Measurements from ENCODE around the gene SLC25A39. TPM values are rescaled to one million over a fixed set of nuclear protein-coding genes. Genes with fewer than 3 reads are reported as not detected.
"Not testable (repeated sequence)": the region's sequence is repeated elsewhere in the genome, so short reads cannot be mapped to it uniquely, and the experiment has no call there.

The SLC25A39 gene
- total and polyA plus RNA-seq, 4 donors: 59.9 to 128 (median 102) TPM

- no peaks in the 10 kb centered on the region for H3K9me3 ChIP-seq (ENCODE audit: control insufficient read depth, insufficient read depth, low read length)
- peaks cover 52% of the 10 kb centered on the region for H3K36me3 ChIP-seq (ENCODE audit: control insufficient read depth, insufficient read depth, low read length)
- H3K27ac ChIP-seq (ENCODE audit: low read depth, low read length): no peak overlapping the region
- no peaks in the 10 kb centered on the region for H3K27me3 ChIP-seq (ENCODE audit: control insufficient read depth, insufficient read depth, low read length)
- no peak overlapping the region for H3K4me3 ChIP-seq (ENCODE audit: low read depth, low read length)
- H3K4me1 ChIP-seq (ENCODE audit: control insufficient read depth, insufficient read depth, low read length): peaks cover 46% of the 10 kb centered on the region
- 92% methylated on average over 7 of the region's 9 CpGs for WGBS (ENCODE audit: insufficient coverage)
- no peak for DNase-seq (ENCODE audit: low read depth in 4 of 6, low spot score in 6 of 6)
These were observed 23.8 kb upstream of the SLC25A39 start for GRCh38 chr17:44348234-44348987.

- 77% methylated on average over 5 of the region's 18 CpGs for WGBS (ENCODE audit: insufficient coverage)
- Histone ChIP-seq H3K36me3 (ENCODE audit: control insufficient read depth, insufficient read depth, low read length) (peaks cover 42% of the 10 kb centered on the region), H3K4me1 (ENCODE audit: control insufficient read depth, insufficient read depth, low read length) (peaks cover 36% of the 10 kb centered on the region)
- not testable (repeated sequence) for DNase-seq (ENCODE audit: low read depth in 4 of 6, low spot score in 6 of 6); H3K4me3 ChIP-seq (ENCODE audit: low read depth, low read length); H3K9me3 ChIP-seq (ENCODE audit: control insufficient read depth, insufficient read depth, low read length); H3K27me3 ChIP-seq (ENCODE audit: control insufficient read depth, insufficient read depth, low read length); H3K27ac ChIP-seq (ENCODE audit: low read depth, low read length)
These were observed 22.8 kb upstream of the SLC25A39 start for GRCh38 chr17:44347206-44348055.

- Histone ChIP-seq H3K4me3 (ENCODE audit: low read depth, low read length) (peak overlapping the region; percentile 89), H3K27me3 (ENCODE audit: control insufficient read depth, insufficient read depth, low read length) (peaks cover 3% of the 10 kb centered on the region), H3K27ac (ENCODE audit: low read depth, low read length) (peak overlapping the region; percentile 83), H3K4me1 (ENCODE audit: control insufficient read depth, insufficient read depth, low read length) (peaks cover 30% of the 10 kb centered on the region), H3K36me3 (ENCODE audit: control insufficient read depth, insufficient read depth, low read length) (peaks cover 30% of the 10 kb centered on the region), H3K9me3 (ENCODE audit: control insufficient read depth, insufficient read depth, low read length) (no peaks in the 10 kb centered on the region)
- WGBS (ENCODE audit: insufficient coverage): 65% methylated on average over 12 of the region's 13 CpGs
- no peak for DNase-seq (ENCODE audit: low read depth in 4 of 6, low spot score in 6 of 6)
These were observed 21.6 kb upstream of the SLC25A39 start for GRCh38 chr17:44346064-44346844.

- H3K9me3 ChIP-seq (ENCODE audit: control insufficient read depth, insufficient read depth, low read length): no peaks in the 10 kb centered on the region
- peak overlapping the region; percentile 89 for H3K4me3 ChIP-seq (ENCODE audit: low read depth, low read length)
- WGBS (ENCODE audit: insufficient coverage): 0% methylated on average over 4 of the region's 21 CpGs
- H3K4me1 ChIP-seq (ENCODE audit: control insufficient read depth, insufficient read depth, low read length): peaks cover 24% of the 10 kb centered on the region
- DNase-seq (ENCODE audit: low read depth in 4 of 6, low spot score in 6 of 6): peak in 3 of 6 donors; percentile 56 to 96 (median 94)
- peak overlapping the region; percentile 83 for H3K27ac ChIP-seq (ENCODE audit: low read depth, low read length)
- H3K27me3 ChIP-seq (ENCODE audit: control insufficient read depth, insufficient read depth, low read length): peaks cover 3% of the 10 kb centered on the region
- H3K36me3 ChIP-seq (ENCODE audit: control insufficient read depth, insufficient read depth, low read length): peaks cover 23% of the 10 kb centered on the region
These were observed 20.9 kb upstream of the SLC25A39 start for GRCh38 chr17:44345454-44346026.

- WGBS (ENCODE audit: insufficient coverage): 0% methylated on average over 16 of the region's 26 CpGs
- peaks cover 17% of the 10 kb centered on the region for H3K36me3 ChIP-seq (ENCODE audit: control insufficient read depth, insufficient read depth, low read length)
These were observed 20.4 kb upstream of the SLC25A39 start, which contains the start of gene GRN for GRCh38 chr17:44344939-44345453. Gene GRN, plus strand, starts transcription at chr17:44345302. Its CDS starts 3,863 bp downstream, at chr17:44349165.

GRCh38 chr17:44343510-44344209 lies 19.0 kb upstream of the SLC25A39 start:
- DNase-seq (ENCODE audit: low read depth in 4 of 6, low spot score in 6 of 6): peak in 1 of 6 donors; percentile 41
- Histone ChIP-seq H3K4me3 (ENCODE audit: low read depth, low read length) (no peak overlapping the region), H3K4me1 (ENCODE audit: control insufficient read depth, insufficient read depth, low read length) (peaks cover 21% of the 10 kb centered on the region), H3K9me3 (ENCODE audit: control insufficient read depth, insufficient read depth, low read length) (no peaks in the 10 kb centered on the region), H3K36me3 (ENCODE audit: control insufficient read depth, insufficient read depth, low read length) (peaks cover 4% of the 10 kb centered on the region), H3K27me3 (ENCODE audit: control insufficient read depth, insufficient read depth, low read length) (peaks cover 3% of the 10 kb centered on the region), H3K27ac (ENCODE audit: low read depth, low read length) (no peak overlapping the region)
- WGBS (ENCODE audit: insufficient coverage): 65% methylated on average over 11 of the region's 11 CpGs

More at GRCh38 chr17:44344939-44345453, 20.4 kb upstream of the SLC25A39 start, which contains the start of gene GRN:
- H3K4me1 ChIP-seq (ENCODE audit: control insufficient read depth, insufficient read depth, low read length): peaks cover 21% of the 10 kb centered on the region
- no peaks in the 10 kb centered on the region for H3K9me3 ChIP-seq (ENCODE audit: control insufficient read depth, insufficient read depth, low read length)
- H3K4me3 ChIP-seq (ENCODE audit: low read depth, low read length): peak within 1 kb of the TSS; percentile 89
- H3K27me3 ChIP-seq (ENCODE audit: control insufficient read depth, insufficient read depth, low read length): peaks cover 3% of the 10 kb centered on the region
- H3K27ac ChIP-seq (ENCODE audit: low read depth, low read length): peak within 1 kb of the TSS; percentile 83
- DNase-seq (ENCODE audit: low read depth in 4 of 6, low spot score in 6 of 6): peak; percentile 98 to 100 (median 99)

GRCh38 chr17:44340553-44340952 lies 15.9 kb upstream of the SLC25A39 start:
- peaks cover 12% of the 10 kb centered on the region for H3K4me1 ChIP-seq (ENCODE audit: control insufficient read depth, insufficient read depth, low read length)
- H3K4me3 ChIP-seq (ENCODE audit: low read depth, low read length); DNase-seq (ENCODE audit: low read depth in 4 of 6, low spot score in 6 of 6); H3K27me3 ChIP-seq (ENCODE audit: control insufficient read depth, insufficient read depth, low read length); H3K27ac ChIP-seq (ENCODE audit: low read depth, low read length); H3K36me3 ChIP-seq (ENCODE audit: control insufficient read depth, insufficient read depth, low read length); H3K9me3 ChIP-seq (ENCODE audit: control insufficient read depth, insufficient read depth, low read length): not testable (repeated sequence)
- WGBS (ENCODE audit: insufficient coverage): 90% methylated on average over 3 of the region's 5 CpGs

GRCh38 chr17:44338702-44339101 lies 14.1 kb upstream of the SLC25A39 start:
- DNase-seq (ENCODE audit: low read depth in 4 of 6, low spot score in 6 of 6): no peak
- 54% methylated on average over 5 of the region's 6 CpGs for WGBS (ENCODE audit: insufficient coverage)
- Histone ChIP-seq H3K4me1 (ENCODE audit: control insufficient read depth, insufficient read depth, low read length) (no peaks in the 10 kb centered on the region), H3K27me3 (ENCODE audit: control insufficient read depth, insufficient read depth, low read length) (peaks cover 3% of the 10 kb centered on the region), H3K4me3 (ENCODE audit: low read depth, low read length) (no peak overlapping the region), H3K9me3 (ENCODE audit: control insufficient read depth, insufficient read depth, low read length) (no peaks in the 10 kb centered on the region), H3K36me3 (ENCODE audit: control insufficient read depth, insufficient read depth, low read length) (no peaks in the 10 kb centered on the region), H3K27ac (ENCODE audit: low read depth, low read length) (no peak overlapping the region)
